ENCODE measurements around the gene PSMD4.
"Not testable (repeated sequence)": the region's sequence is repeated elsewhere in the genome, so short reads cannot be mapped to it uniquely, and the experiment has no call there.

Gene PSMD4

DNA sequence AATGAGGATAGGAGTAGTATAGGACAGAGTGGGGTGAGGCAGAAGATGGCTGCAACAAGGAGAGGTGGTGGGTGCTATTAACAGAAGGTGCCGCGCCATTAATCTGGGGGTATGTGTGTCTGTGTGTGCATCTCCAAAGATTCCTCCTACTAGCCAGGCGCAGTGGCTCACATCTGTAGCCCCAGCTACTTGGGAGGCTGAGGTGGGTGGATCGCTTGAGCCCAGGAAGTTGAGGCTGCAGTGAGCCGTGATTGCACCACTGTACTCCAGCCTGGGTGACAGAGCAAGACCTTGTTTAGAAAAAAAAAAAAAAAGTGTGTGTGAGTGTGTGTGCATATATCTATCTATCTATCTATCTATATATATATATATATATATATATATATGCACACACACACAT is 20.8 kb downstream of the PSMD4 start:
- not testable (repeated sequence) for DNase-seq

DNA sequence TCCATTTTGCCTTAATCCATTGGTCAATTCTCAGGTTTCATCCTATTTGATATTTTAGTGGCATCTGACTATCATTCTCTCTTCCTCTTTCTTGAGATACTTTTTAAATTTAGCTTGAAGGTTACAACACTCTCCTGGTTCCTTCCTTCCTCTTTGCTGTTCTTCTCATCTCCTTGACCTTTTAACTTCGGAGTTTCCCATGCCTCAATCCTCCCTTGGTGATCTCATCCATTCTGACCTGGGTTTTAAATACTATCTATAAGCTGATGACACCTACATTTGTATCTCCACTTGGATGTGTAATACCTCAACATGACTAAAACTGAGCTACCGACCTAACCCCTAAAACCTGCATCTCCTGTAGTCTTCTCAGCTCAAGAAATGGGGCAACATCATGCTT is 22.7 kb downstream of the PSMD4 start:
- DNase-seq: no peak

DNA sequence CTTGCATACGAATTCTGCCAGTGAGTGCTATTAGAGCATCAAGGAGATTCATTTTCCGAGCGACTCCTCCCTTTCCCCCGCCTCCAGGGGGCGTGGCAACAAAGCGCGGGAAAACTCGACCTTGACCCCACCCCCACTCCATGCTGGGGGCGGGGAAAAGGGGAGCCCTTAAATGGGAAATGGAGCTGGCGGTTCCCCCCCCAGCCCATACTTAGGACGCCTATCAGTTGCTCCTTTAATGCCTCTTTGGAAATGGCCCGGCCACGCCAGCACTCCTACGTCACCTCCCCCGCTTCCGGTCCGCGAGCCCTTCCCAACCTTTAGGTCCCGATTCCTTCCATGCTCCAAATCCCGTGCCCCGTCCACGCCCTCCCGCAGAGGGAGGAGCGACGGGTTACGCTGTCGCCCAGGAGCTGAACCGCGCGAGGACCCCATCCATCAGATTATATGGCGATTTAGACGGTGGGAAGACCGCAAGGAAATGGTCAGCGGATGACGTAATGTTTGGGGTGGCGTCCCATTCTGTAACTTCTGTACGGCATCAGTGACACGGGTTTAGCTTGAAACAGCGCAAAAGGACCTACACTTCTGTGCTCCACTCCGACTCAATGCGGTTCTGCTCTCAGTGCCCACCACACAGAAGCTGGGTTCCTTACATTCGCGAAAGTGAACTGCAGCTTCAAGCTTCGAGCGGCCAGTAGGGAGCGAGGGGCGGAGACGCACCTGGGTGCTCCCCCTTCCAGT is 26.9 kb downstream of the PSMD4 start:
- peak; percentile 98 for DNase-seq

DNA sequence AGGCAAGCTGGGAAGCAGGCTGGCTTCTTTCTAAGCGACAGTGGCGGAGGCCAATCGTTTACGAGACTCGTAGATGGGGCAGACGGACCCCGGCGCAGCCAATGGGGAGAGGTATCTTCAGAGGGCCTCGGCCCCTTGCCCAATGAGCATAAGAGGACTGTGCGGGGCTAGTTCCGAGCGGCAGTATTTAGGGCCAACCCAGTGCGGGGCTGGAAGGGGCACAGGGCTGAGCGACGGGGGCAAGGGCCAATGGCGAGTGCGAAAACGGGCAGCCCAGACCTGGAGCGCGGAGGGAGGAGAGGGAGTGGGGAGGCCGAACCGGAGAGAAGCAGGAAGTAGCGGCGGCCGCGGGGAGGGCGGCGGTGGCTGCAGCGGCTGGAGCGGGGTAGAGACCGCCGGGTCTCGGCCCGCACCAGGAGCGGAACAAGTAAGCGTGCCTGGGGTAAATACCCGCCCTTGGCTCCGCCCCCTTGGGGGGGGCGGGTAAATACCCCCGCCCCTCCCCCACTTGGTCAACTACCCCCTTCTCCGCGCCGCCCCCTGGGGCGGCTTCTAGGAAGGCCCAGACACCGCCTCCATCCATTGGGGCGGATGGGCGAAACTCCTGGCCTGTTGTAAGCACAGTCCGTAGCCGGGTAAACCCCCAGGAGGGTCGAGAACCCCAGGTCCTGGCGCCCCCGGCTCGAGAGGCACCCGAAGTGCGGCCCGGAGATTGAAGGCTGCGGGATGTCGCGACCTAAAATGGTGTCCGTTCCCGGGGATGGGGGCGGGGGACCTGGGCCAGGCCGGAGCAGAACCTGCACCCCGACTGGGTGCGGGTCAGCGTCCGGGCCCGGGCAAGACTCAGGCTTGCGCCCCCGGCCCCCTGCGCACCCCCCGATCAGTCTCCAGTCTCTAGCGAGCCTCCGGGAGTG is 27.7 kb downstream of the PSMD4 start, which contains the start of gene ZNF687:
ZNF687 (plus strand) TSS at position 331 of the 914 bp plus-strand sequence. CDS start 3,993 bp downstream, outside the sequence.
- DNase-seq: peak; percentile 100

DNA sequence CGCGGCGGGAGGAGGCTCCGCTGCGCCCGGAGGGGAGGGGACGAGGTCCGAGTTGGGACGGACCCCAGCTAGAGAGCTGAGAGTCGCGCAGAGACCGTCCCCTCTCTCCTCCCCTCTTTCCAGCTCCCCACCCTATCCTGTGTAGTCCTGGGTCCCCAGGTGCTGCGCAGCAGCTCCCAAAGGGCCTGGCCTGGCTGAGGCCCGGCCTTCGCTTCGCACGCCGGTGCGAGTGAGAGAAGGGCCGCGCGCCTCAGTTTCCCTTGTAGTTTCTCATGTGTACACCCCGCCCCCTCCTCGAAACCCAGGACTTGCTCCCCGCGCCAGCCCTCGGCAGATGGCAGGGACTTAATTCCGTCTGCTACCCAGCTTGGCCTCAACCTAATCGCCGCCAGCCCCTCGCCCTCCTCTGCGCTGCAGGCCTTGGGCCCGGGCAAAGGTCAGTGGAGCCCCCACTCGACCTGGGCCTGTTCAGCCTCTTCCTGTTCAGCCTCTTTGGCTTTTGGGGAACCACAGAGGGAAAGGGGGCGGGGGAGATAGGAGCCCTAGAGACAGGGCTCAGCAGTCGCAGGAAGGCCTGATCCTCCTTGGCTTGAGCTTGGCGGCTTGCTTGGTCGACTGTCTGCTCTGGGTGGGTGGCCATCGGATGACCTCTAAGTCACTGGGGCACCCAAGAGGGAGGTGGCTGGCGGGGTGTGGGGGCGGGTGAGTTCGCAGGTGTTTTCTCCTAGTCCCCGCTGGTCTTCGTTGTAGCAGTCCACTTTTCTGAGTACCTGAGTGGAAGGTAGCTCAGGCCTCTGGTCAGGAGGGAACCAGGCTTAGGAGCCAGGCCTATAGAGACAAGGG is 28.6 kb downstream of the PSMD4 start:
- DNase-seq: peak; percentile 52

DNA sequence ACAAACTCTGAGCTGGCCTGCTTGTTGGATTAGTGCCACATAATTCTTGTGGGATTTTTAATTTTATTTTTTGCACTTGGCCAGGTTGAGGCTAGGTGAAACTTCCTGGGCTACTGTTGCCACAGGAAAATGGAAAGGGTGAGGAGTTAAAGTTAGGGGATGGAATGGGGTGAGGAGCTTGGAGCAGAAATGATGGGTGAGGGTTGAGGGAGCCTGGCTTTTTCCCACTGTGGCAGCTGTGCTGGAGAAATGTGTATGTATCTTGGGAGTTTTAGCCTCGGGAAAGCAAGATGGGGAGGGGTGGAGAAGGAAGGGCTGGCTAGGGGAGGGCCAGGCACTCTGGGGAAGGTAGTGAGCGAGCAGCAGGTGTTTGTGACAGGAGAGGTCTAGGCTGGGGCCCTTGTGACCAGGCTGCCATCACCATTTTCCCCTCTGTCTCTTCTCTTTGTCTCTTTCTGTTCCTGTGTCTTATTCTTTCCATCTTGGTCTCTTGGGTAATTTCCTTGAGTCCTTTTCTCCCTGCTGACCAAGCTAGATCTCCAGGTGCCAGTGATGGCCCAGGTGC is 29.6 kb downstream of the PSMD4 start:
- no peak for DNase-seq

DNA sequence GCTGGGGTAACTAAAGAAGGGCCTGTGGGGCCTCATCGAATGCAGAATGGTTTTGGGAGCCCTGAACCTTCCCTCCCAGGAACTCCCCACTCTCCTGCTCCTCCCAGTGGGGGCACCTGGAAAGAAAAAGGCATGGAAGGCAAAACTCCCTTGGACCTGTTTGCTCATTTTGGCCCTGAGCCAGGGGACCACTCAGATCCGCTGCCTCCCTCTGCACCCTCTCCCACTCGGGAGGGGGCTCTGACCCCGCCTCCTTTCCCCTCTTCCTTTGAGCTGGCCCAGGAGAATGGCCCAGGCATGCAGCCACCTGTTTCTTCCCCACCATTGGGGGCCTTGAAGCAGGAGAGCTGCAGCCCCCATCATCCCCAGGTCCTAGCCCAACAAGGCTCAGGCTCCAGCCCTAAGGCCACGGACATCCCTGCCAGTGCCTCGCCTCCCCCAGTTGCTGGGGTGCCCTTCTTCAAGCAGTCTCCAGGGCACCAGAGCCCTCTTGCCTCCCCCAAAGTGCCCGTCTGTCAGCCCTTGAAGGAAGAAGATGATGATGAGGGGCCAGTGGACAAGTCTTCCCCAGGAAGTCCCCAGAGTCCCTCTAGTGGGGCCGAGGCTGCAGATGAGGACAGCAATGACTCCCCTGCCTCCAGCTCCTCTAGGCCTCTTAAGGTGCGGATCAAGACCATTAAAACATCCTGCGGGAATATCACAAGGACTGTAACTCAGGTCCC is 32.2 kb downstream of the PSMD4 start:
- DNase-seq: no peak

DNA sequence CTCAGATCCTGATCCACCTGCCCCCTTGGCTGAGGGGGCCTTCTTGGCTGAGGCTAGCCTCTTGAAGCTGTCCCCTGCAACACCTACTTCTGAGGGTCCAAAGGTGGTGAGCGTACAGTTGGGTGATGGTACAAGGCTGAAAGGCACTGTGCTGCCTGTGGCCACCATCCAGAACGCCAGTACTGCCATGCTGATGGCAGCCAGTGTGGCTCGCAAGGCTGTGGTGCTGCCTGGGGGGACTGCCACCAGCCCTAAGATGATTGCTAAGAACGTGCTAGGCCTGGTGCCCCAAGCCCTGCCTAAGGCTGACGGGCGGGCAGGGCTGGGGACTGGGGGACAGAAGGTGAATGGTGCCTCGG is 32.8 kb downstream of the PSMD4 start:
- no peak for DNase-seq

DNA sequence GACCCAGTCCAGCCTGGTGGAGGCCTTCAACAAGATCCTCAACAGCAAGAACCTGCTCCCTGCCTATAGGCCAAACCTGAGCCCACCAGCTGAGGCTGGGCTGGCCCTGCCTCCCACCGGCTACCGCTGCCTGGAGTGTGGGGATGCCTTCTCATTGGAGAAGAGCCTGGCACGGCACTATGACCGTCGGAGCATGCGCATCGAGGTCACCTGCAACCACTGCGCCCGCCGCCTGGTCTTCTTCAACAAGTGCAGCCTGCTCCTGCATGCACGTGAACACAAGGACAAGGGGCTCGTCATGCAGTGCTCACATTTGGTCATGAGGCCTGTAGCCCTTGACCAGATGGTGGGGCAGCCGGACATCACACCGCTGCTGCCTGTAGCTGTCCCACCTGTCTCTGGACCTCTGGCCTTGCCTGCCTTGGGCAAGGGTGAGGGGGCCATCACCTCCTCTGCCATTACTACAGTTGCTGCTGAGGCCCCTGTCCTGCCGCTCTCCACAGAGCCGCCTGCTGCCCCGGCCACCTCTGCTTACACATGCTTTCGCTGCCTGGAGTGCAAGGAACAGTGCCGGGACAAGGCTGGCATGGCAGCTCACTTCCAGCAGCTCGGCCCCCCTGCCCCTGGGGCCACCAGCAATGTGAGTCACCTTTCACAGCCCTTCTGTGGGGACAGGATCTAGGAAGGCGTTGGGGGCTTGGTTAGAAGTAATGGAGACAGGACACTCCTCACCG is 33.4 kb downstream of the PSMD4 start:
- no peak for DNase-seq

DNA sequence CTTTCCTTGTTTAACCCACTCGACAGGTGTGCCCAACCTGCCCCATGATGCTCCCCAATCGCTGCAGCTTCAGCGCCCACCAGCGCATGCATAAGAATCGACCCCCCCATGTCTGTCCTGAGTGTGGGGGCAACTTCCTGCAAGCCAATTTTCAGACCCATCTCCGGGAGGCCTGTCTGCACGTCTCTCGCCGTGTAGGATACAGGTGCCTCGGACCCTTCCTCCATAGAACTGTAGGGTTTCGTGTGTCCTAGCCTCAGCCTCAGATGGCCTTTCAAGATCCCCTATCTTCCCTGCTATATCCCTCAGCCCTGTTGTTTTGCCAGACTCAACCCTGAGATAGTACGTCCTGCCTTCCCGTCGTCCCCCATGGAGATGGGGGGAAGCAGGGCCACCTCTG is 34.0 kb downstream of the PSMD4 start:
- no peak for DNase-seq

DNA sequence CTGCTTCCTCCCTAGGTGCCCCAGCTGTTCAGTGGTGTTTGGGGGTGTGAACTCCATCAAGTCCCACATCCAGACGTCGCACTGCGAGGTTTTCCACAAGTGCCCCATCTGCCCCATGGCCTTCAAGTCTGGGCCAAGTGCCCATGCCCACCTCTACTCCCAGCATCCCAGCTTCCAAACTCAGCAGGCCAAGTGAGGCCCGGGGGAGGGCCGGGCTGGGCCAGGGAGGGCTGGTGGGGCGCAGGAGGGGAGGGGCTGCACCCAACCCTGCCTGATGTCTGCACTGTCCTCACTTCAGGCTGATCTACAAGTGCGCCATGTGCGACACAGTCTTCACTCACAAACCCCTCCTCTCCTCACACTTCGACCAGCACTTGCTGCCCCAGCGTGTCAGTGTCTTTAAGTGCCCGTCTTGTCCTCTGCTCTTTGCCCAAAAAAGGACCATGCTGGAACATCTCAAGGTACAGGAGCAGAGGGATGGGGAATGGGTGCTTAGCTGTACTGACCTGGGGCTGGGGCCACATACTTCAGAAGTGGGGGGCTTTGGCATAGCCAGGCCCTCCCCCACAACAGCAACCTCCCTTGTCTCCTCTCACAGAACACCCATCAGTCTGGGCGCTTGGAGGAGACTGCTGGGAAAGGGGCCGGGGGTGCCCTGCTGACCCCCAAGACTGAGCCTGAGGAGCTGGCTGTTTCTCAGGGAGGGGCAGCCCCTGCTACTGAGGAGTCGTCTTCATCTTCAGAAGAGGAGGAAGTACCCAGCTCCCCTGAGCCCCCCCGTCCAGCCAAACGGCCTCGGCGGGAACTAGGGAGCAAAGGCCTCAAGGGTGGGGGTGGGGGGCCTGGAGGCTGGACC is 34.8 kb downstream of the PSMD4 start:
- DNase-seq: no peak

DNA sequence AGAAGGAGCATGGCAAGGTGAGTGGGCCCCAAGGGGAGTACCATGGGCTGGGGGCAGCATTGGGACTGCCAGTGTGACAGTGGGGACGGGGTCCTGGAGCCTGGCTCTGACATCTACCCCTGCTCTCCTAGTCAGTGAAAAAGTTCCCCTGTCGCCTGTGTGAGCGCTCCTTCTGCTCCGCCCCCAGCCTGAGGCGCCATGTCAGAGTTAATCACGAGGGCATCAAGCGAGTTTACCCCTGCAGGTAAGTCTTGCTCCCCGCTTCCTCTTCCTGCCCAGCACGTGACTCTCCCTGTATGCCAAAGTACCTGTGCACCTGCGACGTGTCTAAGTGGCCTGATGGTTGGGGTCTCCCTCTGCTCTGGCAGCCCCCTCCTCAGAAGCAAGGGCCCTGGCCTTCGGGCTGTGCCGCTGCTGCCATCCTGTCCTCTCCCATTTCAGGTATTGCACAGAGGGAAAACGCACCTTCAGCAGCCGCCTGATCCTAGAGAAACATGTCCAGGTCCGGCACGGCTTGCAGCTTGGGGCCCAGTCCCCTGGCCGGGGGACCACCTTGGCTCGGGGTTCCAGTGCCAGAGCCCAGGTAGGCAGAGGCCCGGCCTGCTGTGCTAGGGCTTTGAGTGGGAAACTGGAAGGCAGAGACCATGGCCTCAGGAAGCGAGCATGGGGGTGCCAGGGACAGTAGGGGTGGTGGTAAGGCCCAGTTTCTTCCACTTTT is 35.6 kb downstream of the PSMD4 start:
- DNase-seq: no peak

DNA sequence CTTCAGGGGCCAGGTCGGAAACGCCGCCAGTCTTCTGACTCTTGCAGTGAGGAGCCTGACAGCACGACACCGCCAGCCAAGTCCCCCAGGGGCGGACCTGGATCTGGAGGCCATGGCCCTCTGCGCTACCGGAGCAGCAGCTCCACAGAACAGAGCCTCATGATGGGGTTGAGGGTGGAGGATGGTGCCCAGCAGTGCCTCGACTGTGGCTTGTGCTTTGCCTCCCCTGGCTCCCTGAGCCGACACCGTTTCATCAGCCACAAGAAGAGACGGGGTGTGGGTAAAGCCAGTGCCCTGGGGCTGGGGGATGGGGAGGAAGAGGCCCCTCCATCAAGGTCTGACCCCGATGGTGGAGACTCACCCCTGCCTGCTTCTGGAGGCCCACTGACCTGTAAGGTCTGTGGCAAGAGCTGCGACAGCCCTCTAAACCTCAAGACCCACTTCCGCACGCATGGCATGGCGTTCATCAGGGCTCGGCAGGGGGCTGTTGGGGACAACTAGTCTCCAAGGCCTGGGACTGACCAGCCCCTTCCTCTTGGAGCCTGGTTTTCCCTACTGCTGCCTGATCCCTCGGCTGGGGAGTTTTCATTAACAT is 36.3 kb downstream of the PSMD4 start:
- DNase-seq: no peak

DNA sequence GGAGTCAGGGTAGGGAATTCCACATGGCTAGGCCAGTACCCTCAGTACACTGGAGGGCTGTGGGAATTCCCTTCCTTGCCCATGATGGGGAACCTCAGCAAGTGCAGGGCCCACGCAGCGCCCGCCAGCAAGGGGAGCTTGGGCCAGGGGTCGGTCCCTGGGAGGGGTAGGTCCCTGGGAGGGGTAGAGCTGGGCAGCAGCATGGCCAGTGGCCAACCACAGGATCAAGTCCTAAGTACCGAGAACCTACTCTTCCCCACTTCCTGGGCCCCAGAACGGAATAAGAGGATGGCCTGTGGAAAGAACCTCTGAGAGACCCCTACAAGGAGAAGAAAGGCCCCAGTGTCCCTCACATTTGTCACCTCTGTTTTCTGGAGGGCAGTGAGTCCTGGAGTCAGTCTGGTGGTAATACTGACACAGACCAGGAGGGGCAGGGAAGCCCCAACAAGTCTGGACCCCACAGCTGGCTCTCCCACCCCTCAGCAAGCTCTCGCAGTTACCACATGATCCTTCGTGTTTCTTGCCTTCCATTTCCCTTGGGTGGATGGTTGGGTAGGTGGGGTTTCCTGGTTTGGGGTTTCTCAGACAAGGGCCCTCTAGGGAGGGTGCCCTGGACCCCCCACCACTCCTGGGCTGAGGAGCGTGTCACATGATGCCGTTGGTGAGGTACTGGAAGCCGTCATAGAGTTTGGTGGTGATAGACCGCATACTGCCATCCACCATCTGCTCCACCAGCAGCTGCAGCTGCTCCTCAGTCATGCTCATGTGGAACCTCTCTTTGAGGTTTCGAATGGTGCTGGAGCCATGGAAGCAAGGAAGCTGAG is 37.9 kb downstream of the PSMD4 start:
- no peak for DNase-seq

DNA sequence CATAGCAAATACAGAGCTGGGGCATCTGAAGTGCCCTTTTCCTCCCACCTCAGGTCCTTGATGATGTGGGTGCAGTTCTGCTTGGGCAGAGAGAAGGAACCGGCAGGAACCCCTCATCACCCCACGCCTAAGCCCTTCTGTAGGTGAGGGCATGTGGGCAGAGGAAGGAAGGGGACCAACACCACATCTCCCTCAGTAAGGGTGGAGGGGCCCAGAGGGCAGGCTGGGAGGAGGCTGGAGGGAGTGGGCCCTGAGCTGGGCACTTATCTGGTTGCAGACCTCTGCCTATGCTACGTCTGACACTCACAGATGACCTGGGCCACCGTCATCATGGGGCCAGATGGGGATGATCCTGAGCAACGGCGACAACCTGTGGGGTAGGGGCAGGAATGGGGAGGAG is 38.6 kb downstream of the PSMD4 start:
- DNase-seq: no peak

DNA sequence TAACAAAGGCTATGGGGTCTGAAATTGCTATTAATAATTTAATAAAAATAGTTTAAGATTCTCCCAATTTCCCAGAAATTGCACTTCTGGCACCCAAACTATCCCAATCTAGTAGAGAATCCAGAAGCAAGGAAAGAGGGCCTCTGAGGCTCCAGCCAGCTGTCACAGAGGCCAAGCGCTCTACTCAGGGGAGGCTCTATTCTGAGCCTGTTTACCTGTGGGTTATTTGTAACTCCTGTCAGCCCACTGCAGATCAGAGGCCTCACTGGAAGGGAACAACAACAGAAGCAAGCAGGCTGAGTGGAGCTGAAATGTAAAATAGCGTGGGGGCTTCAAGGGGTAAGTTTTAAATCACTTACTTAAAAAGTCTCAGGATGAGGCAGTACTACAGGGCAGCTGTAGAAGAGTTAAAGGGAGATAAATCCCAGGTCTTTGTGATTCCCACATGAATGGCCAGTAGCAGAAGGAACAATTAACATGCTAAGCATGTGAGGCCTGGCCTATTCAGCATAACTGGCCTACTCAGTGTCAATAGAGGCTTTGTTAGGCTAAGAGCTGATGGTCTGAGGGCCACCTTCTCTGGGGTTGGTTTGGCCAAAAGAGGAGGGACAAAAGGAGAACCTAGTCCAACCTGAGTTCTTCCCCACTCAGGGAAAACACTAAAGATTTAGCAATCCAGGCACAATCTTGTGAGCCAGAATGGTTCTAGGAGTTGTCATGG is 40.4 kb downstream of the PSMD4 start:
- no peak for DNase-seq

DNA sequence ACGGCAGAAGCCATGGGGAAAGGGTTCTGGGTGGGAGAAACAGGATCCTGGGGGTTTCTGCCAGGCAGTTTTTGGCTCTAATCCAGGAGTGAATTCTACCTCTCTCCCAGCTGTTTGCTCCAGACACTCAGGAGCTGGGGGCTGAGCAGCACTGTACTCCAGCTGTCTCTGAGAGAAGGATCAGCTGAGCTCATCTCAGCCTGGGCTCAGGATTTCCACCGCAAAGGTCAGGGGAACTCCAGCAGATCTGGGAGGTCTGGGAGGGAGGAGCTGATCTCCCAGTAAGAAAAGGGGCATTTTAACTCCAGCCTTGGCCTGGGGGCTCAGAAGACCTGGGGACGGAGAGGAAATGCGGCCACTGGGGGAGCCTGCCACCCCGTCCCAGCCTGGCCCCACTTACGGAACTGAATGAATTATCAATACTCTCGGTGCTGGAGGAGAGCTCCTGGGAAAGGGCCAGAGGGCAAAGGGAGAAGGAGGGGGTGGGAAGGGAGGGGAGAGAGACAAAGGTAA is 55.3 kb downstream of the PSMD4 start:
- DNase-seq: peak; percentile 56
